Keratinocyte (primary cell): ENCODE results near the gene ITGB8. TPM values are rescaled to one million over a fixed set of nuclear protein-coding genes. Genes with fewer than 3 reads are reported as not detected.

Source experiments
- DNase-seq: peaks from one replicate; pipeline ENCODE4 v3.0.0-alpha.2; 2011; ENCODE audit warnings: low read depth, missing footprints, low spot score
- FAIRE-seq: peaks from 2 replicates; lab custom pipeline; 2011; peaks lifted over from hg19 to GRCh38; lab: Jason Lieb, UNC
- H2AFZ ChIP-seq: 2 replicates; pipeline ENCODE4 v1.6.0; 2012; ENCODE audit warnings: low read length, control low read depth, inconsistent platforms; ENCODE audit not compliant: control insufficient read depth
- H3K27ac ChIP-seq: 2 replicates; pipeline ENCODE4 v1.5.1; 2011; ENCODE audit warnings: low read length; ENCODE audit not compliant: control insufficient read depth, insufficient read depth
- H3K27me3 ChIP-seq: 3 replicates; pipeline ENCODE4 v1.6.0; 2011; ENCODE audit warnings: low read length; ENCODE audit not compliant: control insufficient read depth, insufficient read depth; ENCODE audit errors: extremely low read depth
- H3K36me3 ChIP-seq, 2 experiments: 2 replicates in 1 of 2; 3 replicates in 1 of 2; pipeline ENCODE4 v1.5.1; 2011; ENCODE audit warnings: low read length in 2 of 2, mild to moderate bottlenecking in 1 of 2; ENCODE audit not compliant: control insufficient read depth in 2 of 2, insufficient read depth in 2 of 2; ENCODE audit errors: extremely low read depth in 1 of 2
- H3K4me1 ChIP-seq: 3 replicates; pipeline ENCODE4 v1.5.1; 2011; ENCODE audit warnings: low read length; ENCODE audit not compliant: control insufficient read depth, insufficient read depth; ENCODE audit errors: extremely low read depth
- H3K4me2 ChIP-seq: 3 replicates; pipeline ENCODE4 v1.6.0; 2011; ENCODE audit warnings: low read depth, low read length; ENCODE audit not compliant: control insufficient read depth, insufficient read depth; ENCODE audit errors: extremely low read depth
- H3K4me3 ChIP-seq, 3 experiments: fragments of 200-600 bp in 1 of 3; sonication (generic) in 1 of 3; 2 replicates in 2 of 3; 3 replicates in 1 of 3; pipeline ENCODE4 v1.5.1; 2011 to 2016; ENCODE audit warnings: low read length in 3 of 3, mild to moderate bottlenecking in 3 of 3, control low read depth in 2 of 3, inconsistent platforms in 1 of 3, low read depth in 1 of 3, mixed read lengths in 1 of 3, mixed run types in 1 of 3, moderate library complexity in 1 of 3; ENCODE audit not compliant: control insufficient read depth in 2 of 3, insufficient read depth in 2 of 3; ENCODE audit errors: extremely low read depth in 1 of 3
- H3K79me2 ChIP-seq: 2 replicates; pipeline ENCODE4 v1.6.0; 2012; ENCODE audit warnings: low read length; ENCODE audit not compliant: control insufficient read depth, insufficient read depth
- H3K9ac ChIP-seq: 3 replicates; pipeline ENCODE4 v1.6.0; 2011; ENCODE audit warnings: low read length; ENCODE audit not compliant: control insufficient read depth, insufficient read depth; ENCODE audit errors: extremely low read depth
- H3K9me1 ChIP-seq: 3 replicates; pipeline ENCODE4 v1.6.0; 2011; ENCODE audit warnings: low read length; ENCODE audit not compliant: control insufficient read depth, insufficient read depth; ENCODE audit errors: extremely low read depth
- H3K9me3 ChIP-seq: 2 replicates; pipeline ENCODE4 v1.5.1; 2012; ENCODE audit warnings: low read depth, low read length; ENCODE audit not compliant: control insufficient read depth
- H4K20me1 ChIP-seq: 3 replicates; pipeline ENCODE4 v1.6.0; 2011; ENCODE audit warnings: low read length; ENCODE audit not compliant: control insufficient read depth, insufficient read depth; ENCODE audit errors: extremely low read depth
- CTCF ChIP-seq, 3 experiments: IDR thresholded peaks in 1 of 3; conservative IDR thresholded peaks in 1 of 3; optimal IDR thresholded peaks in 1 of 3; 2 replicates in 2 of 3; 3 replicates in 1 of 3; pipeline versions ENCODE3 to v1.5.1; 2011; ENCODE audit warnings: low read length in 3 of 3, mild to moderate bottlenecking in 3 of 3, moderate library complexity in 2 of 3, control low read depth in 1 of 3, inconsistent platforms in 1 of 3; ENCODE audit not compliant: insufficient read depth in 2 of 3; ENCODE audit errors: extremely low read depth in 1 of 3
- EZH2 ChIP-seq: IDR thresholded peaks from one replicate; pipeline ENCODE4 v1.6.1; 2012; ENCODE audit warnings: inconsistent platforms, mild to moderate bottlenecking, low read length, moderate library complexity
- dilution Hi-C: fragments of 300-500 bp; cut with MboI; formaldehyde crosslinking; loops from one replicate; pipeline ENCODE4 v1.7.0; 2020; ENCODE audit warnings: low sequenced_read_pairs; ENCODE audit not compliant: extremely low pct_ligation_motif_present
- polyA plus RNA-seq, 5 experiments: library from polyadenylated mRNA; depleted of rRNA in 3 of 5; stranded (reverse) in 3 of 5; stranded (forward) in 1 of 5; unstranded in 1 of 5; fragments of >200 nt; gene quantifications; 1 replicate in 1 of 5; 2 replicates in 3 of 5; 3 replicates in 1 of 5; pipeline versions ENCODE4 v1.2.1 to v1.2.3, GENCODE V29; 2011 to 2012; ENCODE audit warnings: missing spikeins in 2 of 5, low read depth in 1 of 5, low replicate concordance in 1 of 5

Gene ITGB8
- polyA plus RNA-seq, 1 donor (not counting 4 experiments of a cell fraction or from before 2014, with no cell fraction given): 10.9 TPM

DNA sequence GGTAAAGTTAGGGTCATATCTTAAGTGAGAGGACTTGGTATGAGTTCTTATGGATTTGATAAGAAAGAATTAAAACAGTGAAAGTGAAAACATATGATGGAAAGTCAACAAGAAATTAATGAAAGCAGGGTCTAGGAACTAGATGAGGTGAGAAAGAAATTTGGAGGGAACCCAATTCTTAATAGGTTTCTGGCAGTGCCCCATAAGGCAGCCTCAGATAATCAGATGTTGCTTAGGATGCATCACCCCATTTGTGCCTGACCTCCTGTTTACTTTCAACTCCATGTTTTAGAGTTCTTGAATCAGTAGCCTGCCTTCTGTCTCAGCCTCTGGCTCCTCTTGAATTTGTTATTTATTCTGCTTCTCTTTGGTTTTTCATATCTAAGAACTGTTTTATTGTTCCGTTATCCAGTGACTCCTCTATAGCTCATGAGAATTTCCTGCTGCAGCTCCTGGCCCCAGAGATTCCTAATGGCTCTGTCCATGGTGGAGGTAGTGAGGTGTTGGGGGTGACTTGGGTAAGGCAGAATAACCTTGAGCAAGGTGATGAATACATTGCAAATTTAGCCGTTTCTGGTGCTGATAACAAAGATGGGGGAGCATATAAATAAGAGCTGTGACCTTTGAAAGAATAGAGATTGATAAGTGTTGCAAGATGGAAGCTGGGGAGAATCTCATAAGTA is 17.6 kb downstream of the ITGB8 start:
- Histone ChIP-seq H3K36me3 (no peaks in the 10 kb centered on the region), H3K9me1 (no peaks in the 10 kb centered on the region), H2AFZ (no peak overlapping the region), H3K4me1 (peaks cover 39% of the 10 kb centered on the region), H3K4me3 (no peak overlapping the region), H4K20me1 (no peaks in the 10 kb centered on the region), H3K27me3 (no peaks in the 10 kb centered on the region), H3K79me2 (peaks cover 11% of the 10 kb centered on the region), H3K4me2 (no peak overlapping the region), H3K9me3 (no peaks in the 10 kb centered on the region), H3K9ac (no peak overlapping the region), H3K27ac (no peak overlapping the region)
- no peak for DNase-seq
- dilution Hi-C loops: no loop called here
- no peak for TF ChIP-seq EZH2
- no peak for TF ChIP-seq CTCF (optimal IDR thresholded peaks at IDR 0.05 in 1 of 3, IDR thresholded peaks at IDR 0.05 in 1 of 3, conservative IDR thresholded peaks at IDR 0.05 in 1 of 3; ENCODE audit: extremely low read depth in 1 of 3, insufficient read depth in 2 of 3, low read length in 3 of 3)
- FAIRE-seq: no peak

DNA sequence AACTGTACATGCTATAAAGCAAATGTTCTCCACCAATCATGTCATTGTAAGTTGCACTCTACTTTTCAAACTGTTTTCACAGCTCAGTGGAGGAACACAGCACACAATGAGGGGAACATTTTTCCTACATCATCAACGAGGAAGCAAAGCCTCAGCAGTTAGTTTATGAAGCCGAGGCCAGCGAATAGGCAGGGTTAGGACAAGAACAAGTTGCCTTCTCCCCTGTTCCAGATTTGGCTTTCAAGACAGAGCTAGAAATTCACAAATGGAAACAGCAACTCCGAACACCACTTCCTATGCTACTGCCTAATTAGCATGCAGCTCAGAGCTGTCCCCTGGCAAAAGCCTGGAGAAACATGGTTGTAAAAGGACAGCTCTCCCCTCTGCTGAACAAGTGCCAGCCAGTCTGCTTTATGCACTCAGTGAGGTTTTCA is 19.8 kb downstream of the ITGB8 start:
- dilution Hi-C loops: no loop called here
- TF ChIP-seq EZH2 (no peak), CTCF (optimal IDR thresholded peaks at IDR 0.05 in 1 of 3, IDR thresholded peaks at IDR 0.05 in 1 of 3, conservative IDR thresholded peaks at IDR 0.05 in 1 of 3; ENCODE audit: extremely low read depth in 1 of 3, insufficient read depth in 2 of 3, low read length in 3 of 3) (no peak)
- Histone ChIP-seq H3K4me2 (peak overlapping the region; percentile 60), H3K79me2 (peaks cover 11% of the 10 kb centered on the region), H3K36me3 (no peaks in the 10 kb centered on the region), H3K27ac (peak overlapping the region; percentile 97), H3K9me3 (no peaks in the 10 kb centered on the region), H3K9me1 (no peaks in the 10 kb centered on the region), H3K4me1 (peaks cover 48% of the 10 kb centered on the region), H3K9ac (peak overlapping the region; percentile 51), H2AFZ (peak overlapping the region; percentile 5), H3K4me3 (no peak overlapping the region), H3K27me3 (no peaks in the 10 kb centered on the region), H4K20me1 (no peaks in the 10 kb centered on the region)
- FAIRE-seq (peak; percentile 60), DNase-seq (no peak)
